NCI-H526 (cell line): Measurements from ENCODE around the gene CSF2RB.

Source experiments
- DNase-seq, 2 experiments: peaks; one replicate each; lab custom pipeline; 2025; lab: John Stamatoyannopoulos, UW

CSF2RB gene

DNA sequence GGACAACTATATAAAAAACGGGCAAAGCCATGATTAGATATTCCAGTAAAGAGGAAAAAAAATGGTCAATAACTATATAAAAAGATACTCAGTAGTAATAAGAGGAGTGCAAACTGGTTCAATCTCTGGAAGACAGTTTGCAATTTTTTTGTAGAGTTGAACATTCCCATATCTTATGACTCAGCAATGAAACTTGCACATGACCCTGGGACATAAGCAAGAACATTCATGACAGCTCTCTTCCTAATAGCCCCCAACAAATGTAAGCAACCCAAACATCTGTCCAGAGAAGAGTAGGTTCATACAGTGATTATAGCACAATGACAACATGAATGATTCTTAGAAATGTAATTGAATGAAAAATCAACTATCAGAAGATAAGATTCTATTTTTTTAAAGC is 21.8 kb upstream of the CSF2RB start:
- no peak for DNase-seq

DNA sequence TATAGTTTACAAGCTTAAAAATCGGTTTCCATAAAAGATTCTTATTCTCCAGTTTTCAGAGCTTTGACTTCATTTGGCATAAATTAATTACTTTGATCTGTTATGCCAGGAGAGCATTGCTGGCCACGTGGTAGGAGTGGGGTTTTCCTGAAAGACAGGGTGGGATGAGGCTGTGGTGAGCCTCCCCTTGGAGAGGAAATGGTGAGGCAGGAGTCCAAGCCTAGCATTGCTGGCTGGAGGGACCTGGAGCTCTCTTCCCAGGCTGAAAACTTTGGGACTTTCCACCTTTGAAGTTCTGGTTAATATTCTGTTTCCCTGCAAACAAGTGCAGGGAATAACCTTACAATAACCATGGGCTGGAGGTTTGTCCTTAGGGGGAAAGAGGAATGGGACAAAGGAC is 21.1 kb upstream of the CSF2RB start:
- no peak for DNase-seq

DNA sequence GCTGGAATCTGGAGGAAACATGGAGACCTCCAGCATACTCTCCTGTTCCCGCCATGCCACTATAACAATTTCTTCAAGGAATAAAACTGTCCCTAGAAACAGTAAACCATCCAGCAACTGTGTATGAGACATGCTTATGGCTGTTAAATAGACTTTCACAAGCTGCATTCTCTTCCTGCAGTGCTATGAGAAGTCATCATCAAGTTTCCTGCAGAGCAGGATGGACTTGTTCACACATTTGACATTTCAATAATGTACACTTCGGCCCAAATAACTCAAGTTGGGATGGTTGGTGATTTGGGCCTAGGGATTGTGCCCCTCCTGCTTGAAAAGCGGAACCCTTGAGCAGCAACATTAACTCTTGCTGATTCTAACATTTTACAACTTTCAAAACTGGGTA is 20.2 kb upstream of the CSF2RB start:
- DNase-seq: no peak

- no peak for DNase-seq
Measured at GRCh38 chr22:36894266-36894665, 19.2 kb upstream of the CSF2RB start.

GRCh38 chr22:36897611-36898010 is 15.8 kb upstream of the CSF2RB start:
- no peak for DNase-seq

- DNase-seq: no peak
Measured at GRCh38 chr22:36898690-36899089, 14.7 kb upstream of the CSF2RB start.

- no peak for DNase-seq
Measured at GRCh38 chr22:36899498-36899897, 13.9 kb upstream of the CSF2RB start.

DNA sequence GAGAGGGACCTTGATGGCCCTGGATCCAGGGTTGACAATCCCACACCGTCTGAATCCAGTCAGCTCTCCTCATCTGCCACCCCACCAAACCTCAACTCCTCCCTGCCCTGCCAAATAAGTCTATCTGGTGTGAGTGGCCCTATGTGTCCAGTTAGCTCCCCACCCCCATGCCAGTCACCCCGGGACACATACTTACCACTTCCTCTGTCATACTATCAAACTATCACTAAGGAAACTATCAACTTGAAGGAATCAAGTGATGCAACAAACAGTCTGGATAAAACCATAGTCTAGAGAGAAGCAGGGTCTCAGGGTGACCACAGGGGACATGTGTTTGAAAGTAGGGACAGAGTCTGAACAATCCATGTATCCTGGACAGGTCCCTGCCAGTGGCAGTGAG is 13.2 kb upstream of the CSF2RB start:
- no peak for DNase-seq

GRCh38 chr22:36900880-36901279 is 12.5 kb upstream of the CSF2RB start:
- no peak for DNase-seq

GRCh38 chr22:36901411-36902142 is 11.9 kb upstream of the CSF2RB start:
- no peak for DNase-seq

GRCh38 chr22:36902143-36902926 is 11.1 kb upstream of the CSF2RB start:
- no peak for DNase-seq

DNA sequence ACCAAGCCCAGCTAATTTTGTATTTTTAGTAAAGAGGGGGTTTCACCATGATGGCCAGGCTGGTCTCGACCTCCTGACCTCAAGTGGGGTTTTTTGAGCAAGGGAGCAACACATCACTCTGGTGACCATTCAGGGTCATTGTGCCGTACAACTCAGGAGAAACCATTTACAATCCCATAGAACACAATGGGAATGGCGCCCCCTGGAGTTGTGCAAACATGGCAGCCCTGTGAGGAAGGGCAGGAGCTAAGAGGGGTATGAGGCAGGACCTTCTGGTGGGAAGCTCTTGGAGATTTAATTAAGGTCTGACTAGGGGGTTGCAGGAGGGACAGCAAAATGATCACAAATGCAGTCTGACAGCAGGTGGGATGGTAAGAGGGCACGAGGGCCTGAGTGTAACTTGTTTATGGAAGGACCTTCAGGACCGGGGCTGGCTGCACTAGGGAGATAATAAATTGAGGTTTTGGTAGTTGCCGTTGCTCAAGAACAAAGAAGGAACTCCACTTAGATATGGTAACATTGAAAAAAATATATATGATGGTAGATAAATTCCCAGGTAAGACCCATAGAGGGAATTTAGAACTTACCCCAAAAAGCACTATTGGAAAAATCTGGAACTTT is 9.1 kb upstream of the CSF2RB start:
- DNase-seq: no peak

DNA sequence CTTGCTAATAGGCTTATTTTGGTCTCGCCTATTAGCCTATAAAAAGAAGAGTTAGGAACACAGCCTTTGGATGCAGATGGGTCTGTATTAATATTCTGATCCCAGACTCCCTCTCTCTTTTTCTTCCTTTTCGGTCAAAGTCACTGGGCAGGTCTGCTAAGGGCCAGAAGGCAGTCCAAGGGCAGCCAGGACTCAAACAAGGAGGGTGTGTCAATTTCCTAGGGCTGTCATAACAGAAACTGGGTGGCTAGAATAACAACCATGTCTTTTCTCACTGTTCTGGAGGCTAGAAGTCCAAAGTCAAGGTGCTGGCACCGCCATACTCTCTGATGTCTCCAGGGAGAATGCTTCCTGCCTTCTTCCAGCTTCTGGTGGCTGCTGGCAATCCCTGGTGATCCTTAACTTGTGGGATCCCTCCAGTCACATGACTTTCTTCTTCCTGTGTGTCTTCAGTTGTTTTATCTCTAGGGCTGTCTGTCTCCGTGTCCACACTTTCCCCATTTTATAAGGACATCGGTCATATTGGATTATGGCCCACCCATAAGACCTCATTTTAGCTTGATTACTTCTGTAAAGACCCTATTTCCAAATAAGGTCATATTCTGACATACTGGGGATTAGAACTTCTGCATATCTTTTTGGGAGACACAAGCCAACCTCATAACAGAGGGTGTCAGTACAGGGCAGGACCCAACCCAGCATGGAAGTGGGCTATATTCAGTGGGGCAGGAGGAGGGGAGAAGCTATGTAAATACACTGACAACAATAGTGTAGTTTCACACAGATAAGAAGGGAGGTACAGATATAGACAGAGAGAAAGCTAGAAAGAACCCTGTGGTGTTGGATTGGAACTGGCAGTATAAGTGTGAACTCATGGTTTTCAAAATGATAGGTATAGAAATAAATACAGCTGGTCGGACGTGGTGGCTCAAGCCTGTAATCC is 5.9 kb upstream of the CSF2RB start:
- DNase-seq: no peak

DNA sequence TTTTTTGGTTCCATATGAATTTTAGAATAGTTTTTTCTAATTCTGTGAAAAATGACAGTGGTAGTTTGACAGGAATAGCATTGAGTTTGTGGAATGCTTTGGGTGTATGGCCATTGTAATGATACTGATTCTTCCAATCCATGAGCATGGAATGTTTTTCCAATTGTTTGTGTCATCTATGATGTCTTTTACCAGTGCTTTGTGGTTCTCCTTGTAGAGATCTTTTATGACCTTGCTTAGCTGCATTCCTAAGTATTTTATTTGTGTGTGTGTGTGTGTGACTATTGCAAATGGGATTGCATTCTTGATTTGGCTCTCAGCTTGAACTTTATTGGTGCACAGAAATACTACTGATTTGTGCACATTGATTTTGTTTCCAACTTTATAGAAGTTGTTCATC is 3.0 kb upstream of the CSF2RB start:
- no peak for DNase-seq

DNA sequence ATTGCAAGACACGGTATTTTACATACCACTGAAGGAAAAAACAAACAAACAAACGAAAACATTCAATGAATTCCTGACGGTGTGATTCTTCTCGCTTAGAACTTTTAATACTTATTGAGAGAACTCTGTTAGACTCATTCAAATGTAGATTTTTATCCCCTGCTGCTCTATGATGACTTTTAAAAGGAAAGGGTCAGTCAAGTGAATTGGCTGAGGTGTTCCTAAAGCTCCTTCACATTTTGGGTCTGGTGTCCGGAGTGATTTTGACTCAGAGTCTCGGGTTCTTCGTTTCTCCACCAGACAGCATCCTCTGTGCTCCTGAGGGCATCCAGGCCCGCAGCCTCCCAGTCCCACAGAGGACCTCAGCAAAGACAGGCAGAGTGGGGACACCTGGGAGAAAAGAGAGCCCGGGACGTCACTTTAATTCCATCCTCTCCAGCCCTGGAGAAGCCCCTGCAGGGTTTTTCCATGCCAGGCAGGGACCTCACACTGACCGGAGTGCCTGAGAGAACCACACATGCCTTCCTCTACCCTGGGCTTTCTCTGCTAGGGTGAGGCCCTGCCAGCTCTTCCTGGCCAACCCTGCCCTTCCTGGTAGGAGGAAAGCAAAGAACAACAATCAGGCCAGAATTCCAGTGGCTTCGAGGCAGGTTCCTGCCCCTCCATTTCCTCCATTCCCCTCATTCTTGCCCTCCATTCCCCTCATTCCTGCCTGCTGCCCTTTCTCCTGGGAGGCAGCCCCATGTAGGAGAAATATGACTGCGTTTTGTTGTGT is 1.4 kb upstream of the CSF2RB start:
- DNase-seq: no peak

DNA sequence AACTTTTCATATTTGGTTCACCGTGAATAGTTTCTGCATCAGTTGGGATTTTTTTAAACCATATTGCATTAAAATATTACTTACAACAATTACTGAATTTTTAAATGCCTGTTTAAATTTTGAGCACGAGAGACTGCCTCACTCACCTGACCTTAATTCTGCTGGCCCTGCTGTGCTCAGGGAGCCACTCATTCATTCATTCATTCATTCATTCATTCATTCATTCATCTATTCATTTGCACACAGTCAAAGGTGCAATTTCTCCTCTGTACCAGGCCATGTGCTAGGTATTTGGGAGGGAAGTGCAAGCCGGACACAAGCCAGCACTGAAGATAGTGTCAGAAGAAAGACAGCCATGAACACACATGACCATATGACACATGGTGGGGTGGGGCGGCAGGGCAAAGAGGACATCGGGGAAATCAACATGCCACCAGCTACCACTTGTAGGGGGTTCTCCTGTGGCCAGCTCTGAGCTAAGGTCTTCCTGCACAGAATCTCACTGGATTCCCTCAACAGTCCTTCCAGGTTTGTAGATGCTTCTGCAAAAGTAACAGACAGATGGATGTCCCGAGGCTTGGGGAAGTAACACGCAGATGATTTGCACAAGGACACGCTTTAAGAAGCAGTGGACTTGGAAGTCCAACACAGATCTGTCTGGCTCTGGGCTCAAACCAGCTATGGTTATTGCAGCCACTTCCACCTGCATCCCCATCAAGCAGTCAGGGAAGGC is 568 bp upstream of the CSF2RB start:
- DNase-seq: no peak

DNA sequence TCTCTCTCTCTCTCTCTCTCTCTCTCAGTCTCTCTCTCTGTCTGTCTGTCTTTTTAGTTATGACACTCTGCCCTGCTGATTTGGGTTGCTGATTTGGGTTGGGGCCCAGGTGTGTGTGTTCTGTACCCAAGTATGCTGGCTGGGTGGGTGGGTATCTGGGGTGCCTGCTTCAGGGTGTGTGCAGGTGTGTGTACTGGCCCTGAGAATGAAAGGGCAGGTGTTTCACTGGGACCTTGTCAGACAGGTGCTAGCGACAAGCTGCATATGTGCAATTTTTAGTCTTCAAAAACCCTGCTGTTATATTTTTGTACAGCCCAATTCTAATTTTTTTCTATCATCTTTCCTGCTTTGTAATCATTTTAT is 943 bp downstream of the CSF2RB start:
- no peak for DNase-seq

DNA sequence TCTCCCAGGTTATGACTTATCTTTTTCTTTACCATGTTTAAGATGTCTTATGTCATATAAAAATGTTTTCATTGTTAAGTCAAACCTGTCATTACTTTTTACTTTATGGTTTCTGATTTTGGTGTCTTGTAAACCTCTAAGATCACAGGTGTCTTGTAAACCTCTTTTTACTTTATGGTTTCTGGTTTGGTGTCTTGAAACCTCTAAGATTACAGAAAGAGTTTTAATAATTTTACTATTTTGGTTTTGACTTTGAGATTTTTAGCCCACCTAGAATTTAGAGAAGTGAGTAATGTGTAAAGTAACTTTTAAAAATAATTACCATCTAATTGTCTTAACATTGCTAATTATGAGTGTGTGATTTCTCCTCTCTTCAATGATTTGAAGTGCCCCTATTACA is 2.6 kb downstream of the CSF2RB start:
- no peak for DNase-seq

GRCh38 chr22:36918586-36919284 is 5.3 kb downstream of the CSF2RB start:
- no peak for DNase-seq
